SJCRH30 (cell line): Measurements from ENCODE around the gene CREB1. TPM values are rescaled to one million over a fixed set of nuclear protein-coding genes. Genes with fewer than 3 reads are reported as not detected.
"Not testable (repeated sequence)": the region's sequence is repeated elsewhere in the genome, so short reads cannot be mapped to it uniquely, and the experiment has no call there.

Experiments
- DNase-seq, 2 experiments: peaks; one replicate each; pipeline ENCODE4 v3.0.0-alpha.2; 2015 to 2020
- H3K27ac ChIP-seq: fragments of 250-450 bp; sonication (Bioruptor Pico); 2 replicates; pipeline ENCODE4 v1.5.1; 2020; ENCODE audit warnings: mild to moderate bottlenecking, moderate library complexity
- H3K27me3 ChIP-seq: fragments of 250-450 bp; sonication (Bioruptor Pico); 2 replicates; pipeline ENCODE4 v1.5.1; 2020; ENCODE audit warnings: mild to moderate bottlenecking, moderate library complexity
- H3K36me3 ChIP-seq: fragments of 250-450 bp; sonication (Bioruptor Pico); 2 replicates; pipeline ENCODE4 v1.5.1; 2020; ENCODE audit warnings: mild to moderate bottlenecking, moderate library complexity
- H3K4me1 ChIP-seq: fragments of 250-450 bp; sonication (Bioruptor Pico); 2 replicates; pipeline ENCODE4 v1.5.1; 2020; ENCODE audit warnings: mild to moderate bottlenecking, moderate library complexity
- H3K4me3 ChIP-seq: fragments of 250-450 bp; sonication (Bioruptor Pico); 2 replicates; pipeline ENCODE4 v1.5.1; 2020; ENCODE audit warnings: mild to moderate bottlenecking, moderate library complexity
- H3K9me3 ChIP-seq: fragments of 250-450 bp; sonication (Bioruptor Pico); replicated peaks from 2 replicates; pipeline ENCODE4 v1.5.1; 2020; ENCODE audit warnings: mild to moderate bottlenecking, moderate library complexity
- total RNA-seq: library from RNA; depleted of rRNA; stranded (reverse); fragments of >200 nt; shearing (Covaris generic); gene quantifications from 2 replicates; pipeline ENCODE4 v1.2.3, GENCODE V29; 2014; rRNA removed

CREB1 gene
- total RNA-seq, 1 experiment from 2014 or later, result 37.9 TPM

GRCh38 chr2:207632575-207633493, 103.1 kb downstream of the CREB1 start:
- Histone ChIP-seq H3K27me3 (no peaks in the 10 kb centered on the region), H3K9me3 (no peaks in the 10 kb centered on the region), H3K36me3 (no peaks in the 10 kb centered on the region), H3K4me1 (no peaks in the 10 kb centered on the region), H3K27ac (no peak overlapping the region), H3K4me3 (no peak overlapping the region)
- DNase-seq, result no peak

DNA sequence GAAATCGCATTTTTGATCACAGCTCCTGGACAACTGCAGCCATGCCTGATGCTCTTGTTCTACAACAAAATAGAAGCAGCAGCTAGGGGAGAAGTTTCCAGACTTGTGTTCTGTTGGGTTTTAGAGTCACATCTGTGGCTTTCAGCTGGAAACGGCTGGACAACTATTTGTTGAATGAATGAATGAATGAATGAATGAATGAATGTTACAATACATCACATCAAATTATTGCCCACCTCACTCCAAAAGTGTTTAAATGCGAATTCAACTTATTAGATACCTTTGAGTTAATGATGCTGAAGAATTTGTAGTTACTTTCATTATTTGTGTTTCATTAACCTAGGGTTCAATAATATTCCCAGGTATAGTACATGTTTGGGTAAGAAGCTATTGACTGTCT, 103.9 kb downstream of the CREB1 start:
- no peaks in the 10 kb centered on the region for H3K27me3 ChIP-seq
- H3K27ac ChIP-seq, result no peak overlapping the region
- no peak overlapping the region for H3K4me3 ChIP-seq
- no peak for DNase-seq
- no peaks in the 10 kb centered on the region for H3K4me1 ChIP-seq
- no peaks in the 10 kb centered on the region for H3K9me3 ChIP-seq
- H3K36me3 ChIP-seq, result no peaks in the 10 kb centered on the region

DNA sequence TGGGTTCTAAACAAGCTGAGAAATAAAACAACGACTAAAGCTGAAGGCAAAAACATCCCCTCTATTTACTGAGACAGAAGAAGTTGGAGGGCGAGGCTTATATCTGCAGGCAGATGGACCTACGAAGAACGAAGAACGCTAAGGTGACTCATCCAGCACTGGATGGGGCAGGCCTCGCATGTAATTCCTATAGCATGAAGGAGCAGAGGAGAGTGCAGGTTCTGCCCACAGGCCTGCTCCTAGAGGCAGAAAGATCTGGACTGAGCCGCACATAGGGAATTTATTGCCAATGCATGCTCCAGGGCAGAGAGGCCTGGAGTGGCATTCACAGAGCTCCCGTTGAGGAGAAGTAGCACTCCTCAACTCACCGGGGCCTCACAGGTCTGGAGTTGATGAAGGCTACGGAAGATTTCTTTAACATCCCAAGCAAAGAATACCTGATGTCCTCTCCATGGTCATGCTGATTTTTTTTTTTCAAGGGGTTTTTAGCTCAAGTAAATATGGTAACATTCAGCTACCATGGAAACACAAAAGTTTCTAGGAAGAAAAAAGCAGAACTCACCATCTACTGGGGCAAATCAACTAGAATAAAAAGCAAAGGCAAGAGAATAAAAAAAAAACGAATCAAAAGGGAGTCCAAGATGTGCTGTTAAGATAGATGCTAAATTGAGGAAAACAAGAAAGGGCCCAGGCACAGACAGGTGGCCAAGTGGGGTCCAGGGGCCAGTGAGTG, 105.9 kb downstream of the CREB1 start:
- Histone ChIP-seq H3K9me3 (no peaks in the 10 kb centered on the region), H3K36me3 (no peaks in the 10 kb centered on the region), H3K4me3 (no peak overlapping the region), H3K27me3 (no peaks in the 10 kb centered on the region), H3K27ac (no peak overlapping the region), H3K4me1 (no peaks in the 10 kb centered on the region)
- no peak for DNase-seq

DNA sequence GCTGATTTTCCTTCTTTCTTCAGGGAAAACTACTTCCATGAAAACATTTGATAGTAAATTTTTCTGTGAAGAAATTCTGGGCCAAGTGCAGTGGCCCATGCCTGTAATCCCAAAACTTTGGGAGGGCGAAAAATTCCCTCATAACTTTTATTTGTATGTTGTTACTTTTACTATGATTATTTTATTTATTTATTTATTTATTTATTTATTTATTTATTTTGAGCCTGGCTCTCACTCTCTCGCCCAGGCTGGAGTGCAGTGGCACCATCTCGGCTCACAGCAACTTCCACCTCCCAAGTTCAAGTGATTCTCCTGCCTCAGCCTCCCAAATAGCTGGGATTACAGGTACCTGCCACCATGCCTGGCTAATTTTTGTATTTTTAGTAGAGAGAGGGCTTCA, 109.5 kb downstream of the CREB1 start:
- not testable (repeated sequence) for H3K4me3 ChIP-seq, DNase-seq, H3K36me3 ChIP-seq, H3K27me3 ChIP-seq, H3K9me3 ChIP-seq, H3K4me1 ChIP-seq, H3K27ac ChIP-seq

DNA sequence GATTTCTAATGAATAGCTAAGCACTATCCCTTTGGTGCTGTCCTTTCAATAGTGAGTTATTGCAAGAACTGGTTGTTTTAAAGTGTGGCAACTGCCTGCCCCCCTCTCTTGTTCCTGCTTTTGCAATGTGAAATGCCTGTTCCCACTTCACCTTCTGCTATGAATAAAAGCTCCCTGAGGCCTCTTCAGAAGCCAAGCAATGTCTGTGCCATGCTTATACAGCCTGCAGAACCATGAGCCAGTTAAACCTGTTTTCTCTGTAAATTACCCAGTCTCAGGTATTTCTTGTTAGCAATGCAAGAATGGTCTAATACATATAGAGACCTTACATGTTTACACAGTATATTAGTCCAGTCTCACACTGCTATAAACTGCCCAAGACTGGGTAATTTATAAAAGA, 110.4 kb downstream of the CREB1 start:
- no peaks in the 10 kb centered on the region; the same call in 1 of the 2 replicates for H3K9me3 ChIP-seq
- no peaks in the 10 kb centered on the region for H3K36me3 ChIP-seq
- no peaks in the 10 kb centered on the region for H3K27me3 ChIP-seq
- no peaks in the 10 kb centered on the region for H3K4me1 ChIP-seq
- no peak for DNase-seq
- no peak overlapping the region for H3K4me3 ChIP-seq
- no peak overlapping the region for H3K27ac ChIP-seq

- H3K36me3 ChIP-seq, result no peaks in the 10 kb centered on the region
- H3K9me3 ChIP-seq, result no peaks in the 10 kb centered on the region; the same call in 1 of the 2 replicates
- no peak overlapping the region for H3K27ac ChIP-seq
- no peak for DNase-seq
- no peak overlapping the region for H3K4me3 ChIP-seq
- H3K4me1 ChIP-seq, result no peaks in the 10 kb centered on the region
- no peaks in the 10 kb centered on the region for H3K27me3 ChIP-seq
These were observed 110.9 kb downstream of the CREB1 start for GRCh38 chr2:207640661-207641060.

- DNase-seq, result no peak
- Histone ChIP-seq H3K4me1 (no peaks in the 10 kb centered on the region), H3K4me3 (no peak overlapping the region), H3K27me3 (no peaks in the 10 kb centered on the region), H3K36me3 (no peaks in the 10 kb centered on the region), H3K9me3 (no peaks in the 10 kb centered on the region; the same call in 1 of the 2 replicates), H3K27ac (no peak overlapping the region)
These were observed 114.1 kb downstream of the CREB1 start for GRCh38 chr2:207643892-207644291.

GRCh38 chr2:207646582-207646981, 116.8 kb downstream of the CREB1 start:
- not testable (repeated sequence) for H3K27ac ChIP-seq, H3K4me3 ChIP-seq, H3K4me1 ChIP-seq, H3K9me3 ChIP-seq, DNase-seq, H3K27me3 ChIP-seq, H3K36me3 ChIP-seq

Other genes starting within 250 kb of the CREB1 start
- gene METTL21A, start 95.4 kb downstream of the CREB1 start, total RNA-seq, result 20.6 and 26.5 TPM in 2 replicates
- 6.5 and 7.1 TPM in 2 replicates for gene CCNYL1, start 181.7 kb downstream of the CREB1 start, total RNA-seq
- 4.2 and 4.3 TPM in 2 replicates for gene FZD5, start 239.9 kb downstream of the CREB1 start, total RNA-seq